CD1c-positive myeloid dendritic cell (primary cell): ENCODE data around the gene GTPBP1.

Source experiments
- DNase-seq: peaks from one replicate; pipeline ENCODE4 v3.0.0-alpha.2; 2016; ENCODE audit errors: extremely low spot score

The GTPBP1 gene

GRCh38 chr22:38705235-38706100, at the start of gene GTPBP1:
TSS of gene GTPBP1 (plus strand) at chr22:38705944. CDS start at chr22:38705956, 12 bp downstream.
- peak; percentile 100 for DNase-seq

- DNase-seq = peak; percentile 91
These were observed 49.3 kb upstream of the GTPBP1 start, which contains the start of the genes CBY1 and FAM227A for GRCh38 chr22:38656256-38657044. TSS of gene CBY1 (plus strand) at chr22:38656638. CDS start at chr22:38668055, 11,417 bp downstream. TSS of gene FAM227A (minus strand) at chr22:38656392. CDS start at chr22:38650168, 6,224 bp downstream.

GRCh38 chr22:38657045-38657909, 48.5 kb upstream of the GTPBP1 start:
- peak; percentile 1 for DNase-seq

GRCh38 chr22:38674888-38675287, 30.9 kb upstream of the GTPBP1 start:
- DNase-seq = no peak

- no peak for DNase-seq
These were observed 29.9 kb upstream of the GTPBP1 start for GRCh38 chr22:38675833-38676232.

GRCh38 chr22:38681582-38682335, 24.0 kb upstream of the GTPBP1 start, which contains the start of gene TOMM22:
TSS of gene TOMM22 (plus strand) at chr22:38681957. CDS start at chr22:38681979, 22 bp downstream.
- peak; percentile 94 for DNase-seq

- DNase-seq = no peak
These were observed 20.8 kb upstream of the GTPBP1 start for GRCh38 chr22:38684895-38685294.

GRCh38 chr22:38685761-38686160, 20.0 kb upstream of the GTPBP1 start:
- no peak for DNase-seq

GRCh38 chr22:38689651-38690050, 16.1 kb upstream of the GTPBP1 start:
- DNase-seq = no peak

GRCh38 chr22:38694049-38694448, 11.7 kb upstream of the GTPBP1 start:
- DNase-seq = no peak

GRCh38 chr22:38694940-38695339, 10.8 kb upstream of the GTPBP1 start:
- DNase-seq = no peak

- DNase-seq = peak; percentile 75
These were observed 8.9 kb upstream of the GTPBP1 start for GRCh38 chr22:38696606-38697424.

- DNase-seq = no peak
These were observed 8.2 kb upstream of the GTPBP1 start for GRCh38 chr22:38697425-38698089.

GRCh38 chr22:38698407-38699094, 7.2 kb upstream of the GTPBP1 start:
- DNase-seq = no peak

- no peak for DNase-seq
These were observed 6.6 kb upstream of the GTPBP1 start for GRCh38 chr22:38699143-38699542.

- DNase-seq = no peak
These were observed 6.0 kb upstream of the GTPBP1 start for GRCh38 chr22:38699784-38700183.

GRCh38 chr22:38700270-38700788, 5.4 kb upstream of the GTPBP1 start:
- DNase-seq = peak; percentile 86
